Measurements from ENCODE around the gene EXOC4.

- no peak for TF ChIP-seq POLR2AphosphoS5 (IDR thresholded peaks at IDR 0.05)
- TF ChIP-seq CTCF (IDR thresholded peaks at IDR 0.05) = no peak
- no peak for TF ChIP-seq POLR2A (IDR thresholded peaks at IDR 0.05)
Measured at GRCh38 chr7:133804127-133804526, 551.2 kb downstream of the EXOC4 start.

Measured in sigmoid colon (tissue), 4 donors.